ENCODE measurements around the gene UNC45A. TPM values are rescaled to one million over a fixed set of nuclear protein-coding genes. Genes with fewer than 3 reads are reported as not detected.
A peak's percentile ranks its signal among the peaks of the same experiment; 100 is the strongest.

The UNC45A gene, protein sequence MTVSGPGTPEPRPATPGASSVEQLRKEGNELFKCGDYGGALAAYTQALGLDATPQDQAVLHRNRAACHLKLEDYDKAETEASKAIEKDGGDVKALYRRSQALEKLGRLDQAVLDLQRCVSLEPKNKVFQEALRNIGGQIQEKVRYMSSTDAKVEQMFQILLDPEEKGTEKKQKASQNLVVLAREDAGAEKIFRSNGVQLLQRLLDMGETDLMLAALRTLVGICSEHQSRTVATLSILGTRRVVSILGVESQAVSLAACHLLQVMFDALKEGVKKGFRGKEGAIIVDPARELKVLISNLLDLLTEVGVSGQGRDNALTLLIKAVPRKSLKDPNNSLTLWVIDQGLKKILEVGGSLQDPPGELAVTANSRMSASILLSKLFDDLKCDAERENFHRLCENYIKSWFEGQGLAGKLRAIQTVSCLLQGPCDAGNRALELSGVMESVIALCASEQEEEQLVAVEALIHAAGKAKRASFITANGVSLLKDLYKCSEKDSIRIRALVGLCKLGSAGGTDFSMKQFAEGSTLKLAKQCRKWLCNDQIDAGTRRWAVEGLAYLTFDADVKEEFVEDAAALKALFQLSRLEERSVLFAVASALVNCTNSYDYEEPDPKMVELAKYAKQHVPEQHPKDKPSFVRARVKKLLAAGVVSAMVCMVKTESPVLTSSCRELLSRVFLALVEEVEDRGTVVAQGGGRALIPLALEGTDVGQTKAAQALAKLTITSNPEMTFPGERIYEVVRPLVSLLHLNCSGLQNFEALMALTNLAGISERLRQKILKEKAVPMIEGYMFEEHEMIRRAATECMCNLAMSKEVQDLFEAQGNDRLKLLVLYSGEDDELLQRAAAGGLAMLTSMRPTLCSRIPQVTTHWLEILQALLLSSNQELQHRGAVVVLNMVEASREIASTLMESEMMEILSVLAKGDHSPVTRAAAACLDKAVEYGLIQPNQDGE
- total RNA-seq: 10 to 100 TPM; 26.3 to 59.3 (median 43.9) TPM

DNA sequence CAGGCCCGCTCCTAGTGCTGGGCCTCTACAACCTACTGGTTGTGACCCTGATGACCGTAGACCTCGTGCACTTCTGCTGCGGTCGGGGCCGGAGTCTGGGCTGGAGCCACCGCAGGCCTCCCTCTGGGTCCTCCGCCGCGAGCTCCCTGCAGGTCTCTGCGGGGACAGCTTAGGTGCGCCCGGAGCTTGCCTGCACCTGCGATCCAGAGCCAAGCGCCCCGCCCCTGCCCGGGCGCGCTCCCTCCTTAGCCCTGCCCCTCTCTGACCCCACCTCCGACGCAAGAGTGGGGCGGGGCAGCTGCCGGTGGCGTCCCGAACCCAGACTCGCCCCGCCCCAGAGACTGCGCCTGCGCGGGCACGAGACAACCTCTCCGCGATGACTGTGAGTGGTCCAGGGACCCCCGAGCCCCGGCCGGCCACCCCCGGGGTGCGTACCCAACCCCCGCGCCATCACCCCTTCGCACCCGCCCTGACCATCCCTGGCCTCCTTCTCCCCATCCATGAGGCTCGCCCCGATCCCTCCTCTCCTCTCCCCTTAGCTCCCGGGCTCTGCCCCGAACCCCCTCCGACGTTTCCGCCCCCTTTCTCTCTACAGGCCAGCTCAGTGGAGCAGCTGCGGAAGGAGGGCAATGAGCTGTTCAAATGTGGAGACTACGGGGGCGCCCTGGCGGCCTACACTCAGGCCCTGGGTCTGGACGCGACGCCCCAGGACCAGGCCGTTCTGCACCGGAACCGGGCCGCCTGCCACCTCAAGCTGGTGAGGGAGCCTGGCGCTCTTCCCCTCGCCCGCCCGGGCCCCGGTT lies at the start of gene UNC45A:
UNC45A (plus strand) TSS at position 337 of the 803 bp plus-strand sequence; CDS start at position 377, 40 bp downstream.
- peaks cover 23 to 45% of the 10 kb centered on the region in 2 donors for H3K4me1 ChIP-seq
- TF ChIP-seq POLR2A (IDR thresholded peaks at IDR 0.05): peak in 1 of 2 donors; percentile 94
- TF ChIP-seq, protein P1, sequence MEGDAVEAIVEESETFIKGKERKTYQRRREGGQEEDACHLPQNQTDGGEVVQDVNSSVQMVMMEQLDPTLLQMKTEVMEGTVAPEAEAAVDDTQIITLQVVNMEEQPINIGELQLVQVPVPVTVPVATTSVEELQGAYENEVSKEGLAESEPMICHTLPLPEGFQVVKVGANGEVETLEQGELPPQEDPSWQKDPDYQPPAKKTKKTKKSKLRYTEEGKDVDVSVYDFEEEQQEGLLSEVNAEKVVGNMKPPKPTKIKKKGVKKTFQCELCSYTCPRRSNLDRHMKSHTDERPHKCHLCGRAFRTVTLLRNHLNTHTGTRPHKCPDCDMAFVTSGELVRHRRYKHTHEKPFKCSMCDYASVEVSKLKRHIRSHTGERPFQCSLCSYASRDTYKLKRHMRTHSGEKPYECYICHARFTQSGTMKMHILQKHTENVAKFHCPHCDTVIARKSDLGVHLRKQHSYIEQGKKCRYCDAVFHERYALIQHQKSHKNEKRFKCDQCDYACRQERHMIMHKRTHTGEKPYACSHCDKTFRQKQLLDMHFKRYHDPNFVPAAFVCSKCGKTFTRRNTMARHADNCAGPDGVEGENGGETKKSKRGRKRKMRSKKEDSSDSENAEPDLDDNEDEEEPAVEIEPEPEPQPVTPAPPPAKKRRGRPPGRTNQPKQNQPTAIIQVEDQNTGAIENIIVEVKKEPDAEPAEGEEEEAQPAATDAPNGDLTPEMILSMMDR (IDR thresholded peaks at IDR 0.05): peak in 1 of 6 experiments; percentile 5
- peak; percentile 95 to 96 for DNase-seq
- H3K4me3 ChIP-seq (replicated peaks in 1 of 3): peak within 1 kb of the TSS; percentile 63 to 77 (median 76)
- no peaks in the 10 kb centered on the region for H3K27me3 ChIP-seq
- intact Hi-C loops (cut with DNase I): no loop called here
- H3K9me3 ChIP-seq: no peaks in the 10 kb centered on the region
- 0 to 4% methylated on average over 5 to 9 of the region's 65 CpGs for WGBS, 2 donors
- H3K27ac ChIP-seq: peak within 1 kb of the TSS; percentile 46 to 78 (median 69)
- H3K36me3 ChIP-seq: peaks cover 9 to 11% of the 10 kb centered on the region in 2 donors

DNA sequence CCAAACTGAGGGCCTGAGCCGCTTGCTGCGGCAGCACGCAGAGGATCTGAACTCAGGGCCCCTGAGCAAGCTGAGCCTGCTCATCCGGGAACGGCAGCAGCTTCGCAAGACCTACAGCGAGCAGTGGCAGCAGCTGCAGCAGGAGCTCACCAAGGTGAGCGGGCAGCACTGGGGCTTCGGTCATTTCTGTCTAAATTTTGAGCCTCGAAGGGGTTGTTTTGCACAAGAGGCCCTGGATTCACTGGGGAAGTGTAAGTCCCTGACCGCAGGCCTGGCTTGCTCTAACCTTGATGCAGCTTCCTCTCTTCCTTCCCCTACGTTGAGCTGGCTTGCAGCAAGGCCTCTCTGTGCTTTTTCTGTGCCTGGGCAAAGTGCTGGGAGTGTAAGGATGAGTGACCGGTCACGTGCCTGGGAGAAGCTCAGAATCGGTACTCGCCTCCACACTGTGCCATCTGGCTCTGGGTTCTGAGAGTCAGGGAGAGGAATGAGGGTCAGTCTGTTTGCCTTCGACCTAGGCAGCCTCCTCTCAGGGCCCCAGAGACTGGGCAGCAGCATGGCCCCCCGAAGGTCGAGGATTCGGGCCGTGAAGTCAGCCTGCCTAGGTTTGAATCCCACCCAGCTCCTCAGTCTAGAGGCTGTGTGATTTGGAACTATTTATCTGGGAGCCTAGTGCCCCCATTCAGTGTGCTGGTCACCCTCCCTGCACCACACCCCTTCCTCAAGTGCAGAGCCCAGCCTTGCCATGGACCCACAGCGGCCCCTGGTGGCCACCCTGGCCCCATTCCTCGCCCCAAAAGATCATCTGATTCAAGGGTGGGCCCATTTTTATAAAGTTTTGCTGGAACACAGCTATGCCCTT lies 49.4 kb upstream of the UNC45A start:
- peaks cover 25 to 39% of the 10 kb centered on the region in 2 donors for H3K4me1 ChIP-seq
- no peak for TF ChIP-seq POLR2A (IDR thresholded peaks at IDR 0.05)
- TF ChIP-seq, protein P1 (IDR thresholded peaks at IDR 0.05): peak; percentile 86 to 99 (median 98)
- peaks cover 28 to 30% of the 10 kb centered on the region in 2 donors for H3K36me3 ChIP-seq
- H3K27ac ChIP-seq: peak overlapping the region; percentile 96 to 98 (median 96)
- DNase-seq: peak; percentile 75 to 76
- no peaks in the 10 kb centered on the region for H3K27me3 ChIP-seq
- WGBS, 2 donors: 55 to 61% methylated on average over 18 to 23 of the region's 23 CpGs
- intact Hi-C loops (cut with DNase I): loop anchor here (2.0 to 10.0 kb wide), 3 partner anchors 168 to 561 kb away; partner anchors contain the start of gene BLM
- H3K4me3 ChIP-seq (replicated peaks in 1 of 3): peak overlapping the region in 1 of 3 donors; percentile 57
- no peaks in the 10 kb centered on the region for H3K9me3 ChIP-seq

DNA sequence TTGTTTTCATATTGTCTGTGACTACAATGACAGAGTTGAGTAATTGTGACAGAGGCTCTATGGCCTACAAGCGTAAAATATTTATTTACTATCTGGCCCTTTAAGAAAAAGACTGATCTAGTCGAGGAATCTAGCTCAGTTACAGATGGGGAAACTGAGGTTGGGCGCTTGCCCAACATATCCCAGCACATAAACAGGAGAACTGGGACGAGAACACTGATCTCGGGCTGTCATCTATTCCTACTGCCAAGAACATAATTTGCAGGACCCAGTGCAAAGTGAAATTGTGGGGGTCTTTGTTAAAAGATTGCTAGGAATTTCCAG lies 48.8 kb upstream of the UNC45A start:
- Histone ChIP-seq H3K27ac (peak overlapping the region in 2 of 3 donors; percentile 96 to 98), H3K4me3 (replicated peaks in 1 of 3) (no peak overlapping the region), H3K4me1 (peaks cover 25 to 39% of the 10 kb centered on the region in 2 donors), H3K27me3 (no peaks in the 10 kb centered on the region), H3K36me3 (peaks cover 30% of the 10 kb centered on the region in 2 donors), H3K9me3 (no peaks in the 10 kb centered on the region)
- intact Hi-C loops (cut with DNase I): loop anchor here (2.0 to 10.0 kb wide), 3 partner anchors 169 to 561 kb away; partner anchors contain the start of gene BLM
- no peak for DNase-seq
- TF ChIP-seq POLR2A (IDR thresholded peaks at IDR 0.05): no peak
- TF ChIP-seq, protein P1 (IDR thresholded peaks at IDR 0.05): no peak
- WGBS, 2 donors: 40 to 41% methylated on average over 5 of the region's 5 CpGs

DNA sequence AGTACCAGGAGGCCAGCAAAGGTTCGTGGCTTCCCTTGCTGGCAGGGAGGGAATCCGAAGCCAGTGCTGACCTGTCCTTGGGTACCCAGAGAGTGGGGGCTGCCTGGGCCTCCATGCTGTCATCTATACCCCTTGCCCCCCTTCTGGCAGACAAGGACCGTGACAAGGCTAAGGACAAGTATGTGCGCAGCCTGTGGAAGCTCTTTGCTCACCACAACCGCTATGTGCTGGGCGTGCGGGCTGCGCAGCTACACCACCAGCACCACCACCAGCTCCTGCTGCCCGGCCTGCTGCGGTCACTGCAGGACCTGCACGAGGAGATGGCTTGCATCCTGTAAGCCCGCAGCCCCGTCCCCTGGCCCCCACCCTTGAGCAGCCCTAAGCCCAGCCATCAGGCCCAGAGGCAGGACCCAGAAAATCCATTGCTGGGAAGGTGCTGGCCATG lies 48.0 kb upstream of the UNC45A start:
- Histone ChIP-seq H3K9me3 (no peaks in the 10 kb centered on the region), H3K27me3 (no peaks in the 10 kb centered on the region), H3K27ac (no peak overlapping the region), H3K36me3 (peaks cover 30% of the 10 kb centered on the region in 2 donors), H3K4me1 (peaks cover 25 to 39% of the 10 kb centered on the region in 2 donors), H3K4me3 (replicated peaks in 1 of 3) (no peak overlapping the region)
- no peak for DNase-seq
- intact Hi-C loops (cut with DNase I): loop anchor here (2.0 to 10.0 kb wide), 3 partner anchors 170 to 562 kb away; partner anchors contain the start of gene BLM
- TF ChIP-seq, protein P1 (IDR thresholded peaks at IDR 0.05): no peak
- TF ChIP-seq POLR2A (IDR thresholded peaks at IDR 0.05): no peak
- WGBS, 2 donors: 88 to 96% methylated on average over 11 to 13 of the region's 13 CpGs

Measured in thyroid gland (tissue), 4 donors.